ENCODE measurements around the gene UBE4B. TPM values are rescaled to one million over a fixed set of nuclear protein-coding genes. Genes with fewer than 3 reads are reported as not detected.

UBE4B gene
- polyA plus RNA-seq, 3 donors, result 6.0 to 34.6 (median 9.2) TPM

GRCh38 chr1:10207810-10208209, 175.1 kb downstream of the UBE4B start:
- Mint-ChIP-seq H3K4me1 (peaks cover 35% of the 10 kb centered on the region), H3K4me3 (no peak overlapping the region), H3K27ac (peak overlapping the region in 5 of 7 donors; percentile 96 to 98 (median 97)), H3K27me3 (ENCODE audit: low read depth in 3 of 3) (peaks cover 4 to 9% (median 4%) of the 10 kb centered on the region in 3 donors), H3K9me3 (no peaks in the 10 kb centered on the region), H3K36me3 (peaks cover 2% of the 10 kb centered on the region in 2 donors)
- Histone ChIP-seq H3K9ac (ENCODE audit: insufficient read depth, low read length, poor library complexity, severe bottlenecking) (no peak overlapping the region), H3K27ac (ENCODE audit: low read depth in 1 of 2, low read length in 2 of 2) (peak overlapping the region; percentile 80 to 97), H3K4me1 (ENCODE audit: control insufficient read depth in 1 of 2, insufficient read depth in 2 of 2, low read length in 2 of 2) (peaks cover 30 to 37% of the 10 kb centered on the region in 2 donors), H4K20me1 (ENCODE audit: insufficient read depth, low read length) (peaks cover 19% of the 10 kb centered on the region), H3K4me2 (replicated peaks; ENCODE audit: extremely low read depth, low read length, poor library complexity, severe bottlenecking) (no peak overlapping the region), H3K4me3 (replicated peaks in 1 of 3; ENCODE audit: low read depth in 2 of 3, low read length in 3 of 3) (no peak overlapping the region), H2AFZ (ENCODE audit: insufficient read depth, low read depth, low read length, poor library complexity, severe bottlenecking) (no peak overlapping the region), H3K79me2 (ENCODE audit: insufficient read depth, low read length) (peaks cover 21% of the 10 kb centered on the region), H3K27me3 (ENCODE audit: control insufficient read depth in 2 of 2, insufficient read depth in 2 of 2, low read length in 2 of 2) (no peaks in the 10 kb centered on the region), H3K9me3 (replicated peaks in 1 of 2; ENCODE audit: control insufficient read depth in 1 of 2, insufficient read depth in 1 of 2, low read length in 2 of 2) (no peaks in the 10 kb centered on the region), H3K36me3 (replicated peaks in 1 of 2; ENCODE audit: control insufficient read depth in 1 of 2, insufficient read depth in 2 of 2, low read length in 2 of 2) (no peaks in the 10 kb centered on the region)
- no peak for TF ChIP-seq CTCF (IDR thresholded peaks at IDR 0.05)
- intact Hi-C loops (cut with micrococcal nuclease), result no loop called here
- no peak for DNase-seq
- 100% methylated on average over 1 of the region's 3 CpGs for WGBS (ENCODE audit: insufficient coverage)

- Histone ChIP-seq H3K4me3 (replicated peaks in 1 of 3; ENCODE audit: low read depth in 2 of 3, low read length in 3 of 3) (peak overlapping the region in 1 of 3 experiments; percentile 94), H3K27me3 (ENCODE audit: control insufficient read depth in 2 of 2, insufficient read depth in 2 of 2, low read length in 2 of 2) (no peaks in the 10 kb centered on the region), H3K4me2 (replicated peaks; ENCODE audit: extremely low read depth, low read length, poor library complexity, severe bottlenecking) (peak overlapping the region; percentile 94), H3K79me2 (ENCODE audit: insufficient read depth, low read length) (peaks cover 27% of the 10 kb centered on the region), H3K4me1 (ENCODE audit: control insufficient read depth in 1 of 2, insufficient read depth in 2 of 2, low read length in 2 of 2) (peaks cover 30 to 37% of the 10 kb centered on the region in 2 donors), H3K9me3 (replicated peaks in 1 of 2; ENCODE audit: control insufficient read depth in 1 of 2, insufficient read depth in 1 of 2, low read length in 2 of 2) (no peaks in the 10 kb centered on the region), H4K20me1 (ENCODE audit: insufficient read depth, low read length) (peaks cover 24% of the 10 kb centered on the region), H3K27ac (ENCODE audit: low read depth in 1 of 2, low read length in 2 of 2) (peak overlapping the region; percentile 80 to 97), H3K9ac (ENCODE audit: insufficient read depth, low read length, poor library complexity, severe bottlenecking) (peak overlapping the region; percentile 38), H3K36me3 (replicated peaks in 1 of 2; ENCODE audit: control insufficient read depth in 1 of 2, insufficient read depth in 2 of 2, low read length in 2 of 2) (no peaks in the 10 kb centered on the region), H2AFZ (ENCODE audit: insufficient read depth, low read depth, low read length, poor library complexity, severe bottlenecking) (no peak overlapping the region)
- peak; percentile 87 to 94 (median 93) for DNase-seq
- Mint-ChIP-seq H3K27ac (peak overlapping the region; percentile 96 to 98 (median 97)), H3K9me3 (no peaks in the 10 kb centered on the region), H3K27me3 (ENCODE audit: low read depth in 3 of 3) (peaks cover 4 to 7% (median 4%) of the 10 kb centered on the region in 3 donors), H3K4me3 (peak overlapping the region; percentile 71 to 82), H3K36me3 (peaks cover 3% of the 10 kb centered on the region in 2 donors), H3K4me1 (peaks cover 35% of the 10 kb centered on the region)
- intact Hi-C loops (cut with micrococcal nuclease), result no loop called here
- WGBS (ENCODE audit: insufficient coverage), result 22% methylated on average over 6 of the region's 11 CpGs
- TF ChIP-seq CTCF (IDR thresholded peaks at IDR 0.05), result no peak
Observed at GRCh38 chr1:10208537-10208936, 175.8 kb downstream of the UBE4B start.

Measured in CD14-positive monocyte (primary cell).